Endothelial cell of umbilical vein (primary cell): Measurements from ENCODE around the gene SOX9. TPM values are rescaled to one million over a fixed set of nuclear protein-coding genes. Genes with fewer than 3 reads are reported as not detected.

Source experiments
- BruUV-seq: library from RNA; stranded (reverse); fragments of 400-500 nt; replicated peaks from 2 replicates; lab custom pipeline; 2021; lab: Mats Ljungman, UMichigan
- CTCF ChIA-PET: fragments of 300-600, 350-600 bp; sonication (Branson Sonifier 250); formaldehyde crosslinking; loops from one replicate; lab custom pipeline; 2021; ENCODE audit warnings: antibody characterized with exemption, inconsistent platforms; lab: Charles Lee
- POLR2A ChIA-PET: fragments of 300-600, 350-600 bp; sonication (Branson Sonifier 250); formaldehyde crosslinking; loops from one replicate; lab custom pipeline; 2021; ENCODE audit warnings: antibody characterized with exemption, inconsistent platforms; lab: Charles Lee
- DNase-seq: peaks from one replicate; pipeline ENCODE4 v3.0.0-alpha.2; 2011; ENCODE audit warnings: low read depth, low spot score
- FAIRE-seq: peaks from 2 replicates; lab custom pipeline; 2011; peaks lifted over from hg19 to GRCh38; lab: Jason Lieb, UNC
- H2AFZ ChIP-seq: 2 replicates; pipeline ENCODE4 v1.6.0; 2012; ENCODE audit warnings: low read depth, low read length, control low read depth, inconsistent platforms
- H3K27ac ChIP-seq: 2 replicates; pipeline ENCODE4 v1.5.1; 2011; ENCODE audit warnings: low read depth, mild to moderate bottlenecking, control low read depth, low read length, moderate library complexity; ENCODE audit not compliant: insufficient read depth
- H3K27me3 ChIP-seq, 2 experiments: 2 replicates each; pipeline versions ENCODE4 v1.6.0 to v1.6.1; 2011; ENCODE audit warnings: low read length in 2 of 2, mixed read lengths in 1 of 2; ENCODE audit not compliant: control insufficient read depth in 2 of 2, insufficient read depth in 2 of 2
- H3K36me3 ChIP-seq, 2 experiments: 2 replicates in 1 of 2; 3 replicates in 1 of 2; pipeline ENCODE4 v1.5.1; 2011; ENCODE audit warnings: low read length in 2 of 2, mild to moderate bottlenecking in 1 of 2, moderate library complexity in 1 of 2; ENCODE audit not compliant: control insufficient read depth in 2 of 2, insufficient read depth in 2 of 2; ENCODE audit errors: extremely low read depth in 1 of 2
- H3K4me1 ChIP-seq: 3 replicates; pipeline ENCODE4 v1.5.1; 2011; ENCODE audit warnings: mild to moderate bottlenecking, low read length; ENCODE audit not compliant: control insufficient read depth, insufficient read depth; ENCODE audit errors: extremely low read depth
- H3K4me2 ChIP-seq: 2 replicates; pipeline ENCODE4 v1.6.1; 2011; ENCODE audit warnings: low read length, control low read depth, mixed read lengths; ENCODE audit not compliant: insufficient read depth
- H3K4me3 ChIP-seq, 3 experiments: fragments of 200-600 bp in 1 of 3; sonication (generic), shearing (Covaris generic) in 1 of 3; replicated peaks in 1 of 3; 2 replicates each; pipeline ENCODE4 v1.5.1; 2011 to 2016; ENCODE audit warnings: control low read depth in 3 of 3, low read length in 3 of 3, mild to moderate bottlenecking in 2 of 3, inconsistent platforms in 1 of 3, low read depth in 1 of 3, moderate library complexity in 1 of 3; ENCODE audit not compliant: insufficient read depth in 1 of 3
- H3K79me2 ChIP-seq: 2 replicates; pipeline ENCODE4 v1.6.0; 2012; ENCODE audit warnings: low read length, inconsistent platforms; ENCODE audit not compliant: control insufficient read depth, insufficient read depth
- H3K9ac ChIP-seq: replicated peaks from 2 replicates; pipeline ENCODE3; 2011; ENCODE audit warnings: low read length, control low read depth; ENCODE audit not compliant: insufficient read depth; ENCODE audit errors: extremely low read depth
- H3K9me1 ChIP-seq: replicated peaks from 3 replicates; pipeline ENCODE4 v1.6.0; 2011; ENCODE audit warnings: mild to moderate bottlenecking, low read length; ENCODE audit not compliant: control insufficient read depth, insufficient read depth; ENCODE audit errors: extremely low read depth
- H3K9me3 ChIP-seq: replicated peaks from 2 replicates; pipeline ENCODE4 v1.5.1; 2012; ENCODE audit warnings: low read length, inconsistent platforms; ENCODE audit not compliant: control insufficient read depth, insufficient read depth
- H4K20me1 ChIP-seq: replicated peaks from 2 replicates; pipeline ENCODE3; 2011; ENCODE audit warnings: mild to moderate bottlenecking, low read length; ENCODE audit not compliant: control insufficient read depth, insufficient read depth; ENCODE audit errors: extremely low read depth
- EZH2 ChIP-seq: IDR thresholded peaks from 2 replicates; pipeline ENCODE4 v1.6.1; 2012; ENCODE audit warnings: borderline replicate concordance, low read depth, mild to moderate bottlenecking, moderate library complexity, low read length, inconsistent platforms; ENCODE audit not compliant: severe bottlenecking
- FOS ChIP-seq: IDR thresholded peaks from 2 replicates; pipeline ENCODE4 v1.6.1; 2011; ENCODE audit warnings: mild to moderate bottlenecking, low read length, moderate library complexity, borderline replicate concordance; ENCODE audit not compliant: insufficient read depth
- GATA2 ChIP-seq: IDR thresholded peaks from 2 replicates; pipeline ENCODE4 v1.7.0; 2011; ENCODE audit warnings: low read depth, mild to moderate bottlenecking, moderate library complexity, mixed read lengths, low read length; ENCODE audit not compliant: insufficient read length, insufficient read depth
- MAX ChIP-seq: IDR thresholded peaks from 2 replicates; pipeline ENCODE4 v1.6.1; 2011; ENCODE audit not compliant: insufficient read depth, insufficient read length
- MYC ChIP-seq: IDR thresholded peaks from one replicate; pipeline ENCODE4 v1.6.1; 2011; ENCODE audit warnings: mild to moderate bottlenecking, low read depth, low read length
- POLR2A ChIP-seq: IDR thresholded peaks from 2 replicates; pipeline ENCODE4 v1.6.1; 2012; ENCODE audit warnings: low read depth, mild to moderate bottlenecking, control low read depth, low read length
- POLR2AphosphoS5 ChIP-seq: IDR thresholded peaks from 2 replicates; pipeline ENCODE4 v1.6.1; 2012; ENCODE audit warnings: low read depth, mild to moderate bottlenecking, control low read depth, low read length, moderate library complexity; ENCODE audit not compliant: insufficient read depth
- dilution Hi-C: fragments of 300-500 bp; cut with MboI; formaldehyde crosslinking; loops from one replicate; pipeline ENCODE4 v1.15.0; 2019; ENCODE audit warnings: low sequenced_read_pairs; ENCODE audit not compliant: extremely low pct_ligation_motif_present
- intact Hi-C: fragments of 100-400 bp; cut with micrococcal nuclease; formaldehyde crosslinking; loops from one replicate; pipeline ENCODE4 v1.10.0; 2022
- polyA plus RNA-seq, 4 experiments: library from polyadenylated mRNA; depleted of rRNA in 3 of 4; stranded (reverse) in 3 of 4; unstranded in 1 of 4; fragments of >200 nt; gene quantifications; 2 replicates each; pipeline versions ENCODE4 v1.2.1 to v1.2.3, GENCODE V29; 2011 to 2012; ENCODE audit warnings: missing spikeins in 1 of 4
- total RNA-seq: library from RNA; stranded (reverse); gene quantifications from 2 replicates; pipeline ENCODE4 v1.2.3, GENCODE V29; 2021

The SOX9 gene
- total and polyA plus RNA-seq, 2 donors (not counting 3 experiments of a cell fraction or from before 2014, with no cell fraction given) = not detected

DNA sequence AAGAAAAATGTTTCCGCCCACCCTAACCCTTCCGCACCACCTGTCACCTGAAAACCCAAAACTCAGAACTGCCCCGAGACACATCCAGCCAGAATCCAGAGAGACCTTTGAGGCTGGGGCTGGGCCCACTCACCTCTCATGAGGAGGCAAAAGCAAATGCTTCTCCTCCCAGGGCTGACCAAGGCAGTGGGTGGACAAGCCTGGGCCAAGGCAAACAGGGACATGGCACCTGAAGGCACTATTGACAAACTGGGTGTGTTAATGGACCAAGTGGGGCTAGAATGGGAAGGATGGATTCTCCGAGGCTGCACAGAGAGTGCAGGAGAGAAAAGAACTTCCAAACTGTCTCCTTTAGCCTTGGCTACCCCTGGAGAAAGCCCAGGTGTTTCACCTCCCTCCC lies 54.4 kb downstream of the SOX9 start:
- FAIRE-seq (no peak), DNase-seq (no peak)
- no peaks in the 10 kb centered on the region for H3K79me2 ChIP-seq
- ChIA-PET POLR2A (no interaction called here), CTCF (no interaction called here)
- H2AFZ ChIP-seq = no peak overlapping the region
- no TSS peak for BruUV-seq
- H3K27me3 ChIP-seq = no peaks in the 10 kb centered on the region
- no peak overlapping the region for H3K27ac ChIP-seq
- H3K9ac ChIP-seq = no peak overlapping the region
- no peaks in the 10 kb centered on the region for H3K36me3 ChIP-seq
- no peaks in the 10 kb centered on the region for H3K4me1 ChIP-seq
- dilution Hi-C loops = no loop called here
- no peaks in the 10 kb centered on the region for H3K9me1 ChIP-seq
- no peak overlapping the region for H3K4me2 ChIP-seq
- TF ChIP-seq FOS (no peak), POLR2AphosphoS5 (no peak), POLR2A (no peak), GATA2 (no peak), MAX (no peak), MYC (no peak), EZH2 (no peak)
- intact Hi-C loops = no loop called here
- H3K9me3 ChIP-seq = no peaks in the 10 kb centered on the region
- H4K20me1 ChIP-seq = no peaks in the 10 kb centered on the region
- no peak overlapping the region for H3K4me3 ChIP-seq
